ENCODE results near the gene ASTN2.

The ASTN2 gene

GRCh38 chr9:116423149-116423548, 991.7 kb downstream of the ASTN2 start:
- Histone ChIP-seq H3K4me3 (no peak overlapping the region), H3K27ac (no peak overlapping the region)
- TF ChIP-seq CTCF (IDR thresholded peaks at IDR 0.05): no peak
- DNase-seq (ENCODE audit: low spot score): no peak

GRCh38 chr9:116422119-116422979, 992.5 kb downstream of the ASTN2 start:
- no peak for TF ChIP-seq CTCF (IDR thresholded peaks at IDR 0.05)
- H3K4me3 ChIP-seq: no peak overlapping the region
- no peak overlapping the region for H3K27ac ChIP-seq
- DNase-seq (ENCODE audit: low spot score): no peak

GRCh38 chr9:116420993-116421538, 993.8 kb downstream of the ASTN2 start:
- no peak for TF ChIP-seq CTCF (IDR thresholded peaks at IDR 0.05)
- H3K27ac ChIP-seq: no peak overlapping the region
- H3K4me3 ChIP-seq: no peak overlapping the region
- DNase-seq (ENCODE audit: low spot score): no peak

- no peak for TF ChIP-seq CTCF (IDR thresholded peaks at IDR 0.05)
- Histone ChIP-seq H3K27ac (no peak overlapping the region), H3K4me3 (no peak overlapping the region)
- no peak for DNase-seq (ENCODE audit: low spot score)
Observed at GRCh38 chr9:116419181-116419580, 995.7 kb downstream of the ASTN2 start.

- H3K4me3 ChIP-seq: no peak overlapping the region
- no peak for DNase-seq (ENCODE audit: low spot score)
- TF ChIP-seq CTCF (IDR thresholded peaks at IDR 0.05): no peak
- H3K27ac ChIP-seq: no peak overlapping the region
Observed at GRCh38 chr9:116417464-116417863, 997.4 kb downstream of the ASTN2 start.

- TF ChIP-seq CTCF (IDR thresholded peaks at IDR 0.05): no peak
- no peak overlapping the region for H3K4me3 ChIP-seq
- H3K27ac ChIP-seq: no peak overlapping the region
- no peak for DNase-seq (ENCODE audit: low spot score)
Observed at GRCh38 chr9:116416421-116416820, 998.4 kb downstream of the ASTN2 start.

GRCh38 chr9:116414374-116414773, 1000.5 kb downstream of the ASTN2 start:
- no peak for TF ChIP-seq CTCF (IDR thresholded peaks at IDR 0.05)
- H3K27ac ChIP-seq: no peak overlapping the region
- DNase-seq (ENCODE audit: low spot score): no peak
- H3K4me3 ChIP-seq: no peak overlapping the region
